ENCODE results near the gene SEMA3F.
"Not testable (repeated sequence)": the region's sequence is repeated elsewhere in the genome, so short reads cannot be mapped to it uniquely, and the experiment has no call there.

Gene SEMA3F

DNA sequence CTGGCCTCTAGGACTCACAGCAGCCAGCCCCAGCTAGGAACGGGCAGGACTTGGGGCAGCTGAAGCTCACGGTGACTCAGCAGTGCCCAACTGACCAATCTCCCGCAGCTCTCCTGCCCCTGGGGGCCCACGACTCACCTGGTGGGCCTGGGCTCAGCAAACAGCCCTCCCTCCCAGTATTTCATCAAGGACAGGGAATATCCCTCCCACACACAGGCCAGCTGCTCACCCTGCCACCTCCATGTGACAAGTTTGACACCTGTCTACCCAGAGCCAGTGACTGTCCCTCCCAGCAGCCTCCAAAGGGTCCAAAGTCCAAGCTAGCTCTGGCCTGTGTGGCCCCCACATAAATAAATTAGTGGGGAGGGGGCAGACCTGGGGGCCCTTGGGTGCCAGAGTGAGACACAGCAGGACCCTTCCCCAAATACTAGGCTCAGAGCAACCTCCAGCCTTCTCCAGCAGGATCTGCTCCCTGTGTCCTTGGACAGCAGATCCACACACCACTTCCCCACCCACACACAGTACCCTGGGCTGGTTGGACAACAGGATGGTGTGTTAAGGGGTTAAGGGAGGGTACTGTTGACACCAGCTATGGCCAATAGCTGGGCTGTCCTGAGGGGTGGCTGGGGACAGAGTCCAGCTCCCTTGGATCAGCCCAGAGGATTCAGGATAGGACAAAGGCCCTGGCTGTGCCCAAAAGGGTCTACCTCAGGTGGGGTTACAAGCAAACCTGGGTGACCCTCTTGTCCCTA is 40.6 kb downstream of the SEMA3F start:
- no peak for DNase-seq

GRCh38 chr3:50196253-50196801 is 41.2 kb downstream of the SEMA3F start:
- DNase-seq: no peak

- no peak for DNase-seq
Measured at GRCh38 chr3:50201573-50202315, 46.6 kb downstream of the SEMA3F start.

DNA sequence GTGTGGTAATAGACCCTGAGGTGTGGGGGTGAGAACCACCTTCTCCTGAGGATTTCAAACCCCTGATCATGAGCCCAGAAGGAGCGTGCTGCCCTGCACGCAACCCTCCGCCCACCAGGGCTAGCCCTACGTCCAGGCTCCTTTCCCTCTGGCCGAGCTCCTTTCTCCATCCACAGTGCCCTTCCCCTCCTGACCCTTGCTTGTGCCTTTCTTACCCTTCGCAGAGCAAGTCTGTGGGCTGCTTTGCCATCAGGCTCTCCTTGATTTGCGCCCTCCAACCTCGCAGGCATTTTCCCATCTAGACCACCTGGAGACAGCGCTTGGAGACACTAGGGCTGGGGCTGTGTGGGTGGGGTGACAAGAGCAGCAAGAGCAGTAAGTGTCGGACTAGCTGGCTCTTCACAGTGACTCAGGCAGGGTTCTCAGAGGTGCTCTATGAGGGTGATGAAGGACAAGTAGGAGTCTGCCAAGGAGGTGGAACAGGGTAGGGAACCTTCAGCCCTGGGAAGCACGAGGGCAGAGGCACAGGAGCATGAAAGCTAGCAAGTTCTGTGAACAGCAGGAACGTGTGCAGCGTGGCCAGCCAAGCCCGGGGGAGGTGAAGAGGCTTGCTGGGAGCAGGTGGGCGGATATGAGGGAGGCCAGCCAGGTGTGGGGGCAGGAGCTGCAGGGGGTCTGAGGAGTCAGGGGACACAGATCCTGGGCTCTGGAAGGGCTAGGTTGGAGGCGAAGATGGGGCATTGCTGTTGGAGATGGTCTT is 47.4 kb downstream of the SEMA3F start:
- DNase-seq: no peak

- DNase-seq: no peak
Measured at GRCh38 chr3:50203113-50203808, 48.1 kb downstream of the SEMA3F start.

- DNase-seq: no peak
Measured at GRCh38 chr3:50203809-50204803, 49.0 kb downstream of the SEMA3F start.

- DNase-seq: no peak
Measured at GRCh38 chr3:50204804-50205412, 49.8 kb downstream of the SEMA3F start, which contains the start of gene SLC38A3. SLC38A3 (plus strand) TSS chr3:50205271; CDS start chr3:50214200, 8,929 bp downstream.

DNA sequence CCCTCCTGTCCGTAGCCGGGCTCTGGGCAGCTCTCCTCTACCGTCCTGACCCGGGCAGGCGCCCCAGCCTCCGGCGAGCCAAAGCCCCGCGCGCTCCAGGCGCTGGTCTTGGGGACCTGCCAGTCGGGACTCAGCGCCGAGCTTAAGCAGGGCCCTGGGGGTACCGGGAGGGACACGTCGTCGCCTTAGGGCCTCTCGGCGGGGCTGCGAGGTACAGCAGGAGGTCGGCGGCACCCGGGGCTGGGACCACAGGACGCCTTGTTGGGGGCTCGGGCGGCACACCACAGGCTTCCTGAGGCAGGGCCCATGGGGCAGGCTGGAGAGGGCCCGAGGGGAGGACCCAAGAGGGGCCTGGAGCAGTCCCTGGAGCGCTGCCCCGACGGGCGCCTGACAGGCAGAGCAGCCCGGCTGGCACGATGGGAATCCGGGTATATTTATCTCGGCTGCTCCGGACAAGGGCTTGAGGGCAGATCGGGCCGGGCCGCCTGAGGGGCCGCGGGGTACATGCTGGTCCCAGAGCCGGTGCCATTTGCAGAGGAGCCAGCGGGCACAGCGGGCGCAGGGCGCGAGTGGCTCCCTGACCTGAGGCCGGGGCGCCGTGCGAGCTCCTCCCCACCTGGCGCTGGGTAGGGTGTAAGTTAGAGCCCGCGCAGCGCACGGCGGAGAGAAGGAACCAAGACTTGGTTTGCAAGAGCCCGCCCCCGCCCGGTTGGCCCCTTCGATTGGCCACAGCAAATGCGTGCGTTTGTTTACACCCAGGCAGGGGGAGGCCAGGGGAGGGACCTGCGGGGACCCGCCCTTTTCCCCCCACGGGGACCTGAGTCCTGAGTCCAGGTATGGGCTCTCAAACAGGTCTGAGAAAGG is 50.5 kb downstream of the SEMA3F start:
- peak; percentile 24 for DNase-seq

GRCh38 chr3:50207359-50208042 is 52.4 kb downstream of the SEMA3F start:
- no peak for DNase-seq

DNA sequence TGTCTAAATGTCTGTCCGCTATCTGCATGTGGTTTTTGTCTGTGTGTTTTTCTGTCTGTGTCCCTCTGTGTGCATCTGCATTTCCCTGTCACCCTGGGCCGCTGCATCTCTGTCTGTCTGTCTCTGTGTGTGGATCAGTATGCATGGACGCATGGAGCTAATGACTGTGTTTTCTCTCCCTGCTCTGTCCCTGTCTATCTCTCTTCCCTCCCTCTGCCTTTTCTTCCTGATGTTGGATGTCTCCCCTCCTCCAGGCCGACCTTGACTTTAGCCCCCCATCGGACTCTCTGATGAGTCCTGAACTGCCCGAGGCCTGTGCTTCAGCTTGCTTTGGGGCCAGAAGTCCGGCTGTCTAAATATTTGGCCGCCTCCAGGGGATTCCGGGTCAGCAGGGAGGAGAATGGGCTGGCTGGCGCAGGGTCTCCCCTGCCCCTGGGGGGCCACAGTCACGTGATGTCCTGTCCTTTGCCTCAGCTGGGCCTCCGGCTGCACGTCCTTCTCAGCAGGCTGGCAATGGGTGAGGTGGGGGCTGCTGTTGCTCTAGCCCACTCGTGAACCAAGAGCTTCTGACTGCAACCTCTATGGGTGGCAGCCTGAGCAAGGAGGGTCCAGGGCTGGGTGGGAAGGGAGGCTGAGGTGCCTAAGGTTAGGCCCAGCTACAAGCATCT is 53.7 kb downstream of the SEMA3F start:
- no peak for DNase-seq

DNA sequence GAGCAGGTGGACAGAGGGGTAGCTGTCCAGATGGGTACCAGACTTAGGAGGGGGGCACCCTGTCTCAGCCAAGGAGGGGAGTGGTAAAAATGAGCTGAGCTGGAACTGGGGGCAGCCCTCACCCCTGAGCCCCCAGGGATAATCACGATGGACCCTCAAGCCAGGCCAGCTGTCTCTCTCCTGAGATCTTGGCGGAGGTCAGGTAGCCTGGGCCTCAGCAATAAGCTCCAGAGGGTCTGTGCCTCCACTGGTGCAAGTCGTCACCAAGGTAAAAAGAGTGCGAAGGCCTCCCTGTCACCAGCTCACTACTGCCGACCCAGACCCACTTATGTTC is 55.0 kb downstream of the SEMA3F start:
- DNase-seq: no peak

DNA sequence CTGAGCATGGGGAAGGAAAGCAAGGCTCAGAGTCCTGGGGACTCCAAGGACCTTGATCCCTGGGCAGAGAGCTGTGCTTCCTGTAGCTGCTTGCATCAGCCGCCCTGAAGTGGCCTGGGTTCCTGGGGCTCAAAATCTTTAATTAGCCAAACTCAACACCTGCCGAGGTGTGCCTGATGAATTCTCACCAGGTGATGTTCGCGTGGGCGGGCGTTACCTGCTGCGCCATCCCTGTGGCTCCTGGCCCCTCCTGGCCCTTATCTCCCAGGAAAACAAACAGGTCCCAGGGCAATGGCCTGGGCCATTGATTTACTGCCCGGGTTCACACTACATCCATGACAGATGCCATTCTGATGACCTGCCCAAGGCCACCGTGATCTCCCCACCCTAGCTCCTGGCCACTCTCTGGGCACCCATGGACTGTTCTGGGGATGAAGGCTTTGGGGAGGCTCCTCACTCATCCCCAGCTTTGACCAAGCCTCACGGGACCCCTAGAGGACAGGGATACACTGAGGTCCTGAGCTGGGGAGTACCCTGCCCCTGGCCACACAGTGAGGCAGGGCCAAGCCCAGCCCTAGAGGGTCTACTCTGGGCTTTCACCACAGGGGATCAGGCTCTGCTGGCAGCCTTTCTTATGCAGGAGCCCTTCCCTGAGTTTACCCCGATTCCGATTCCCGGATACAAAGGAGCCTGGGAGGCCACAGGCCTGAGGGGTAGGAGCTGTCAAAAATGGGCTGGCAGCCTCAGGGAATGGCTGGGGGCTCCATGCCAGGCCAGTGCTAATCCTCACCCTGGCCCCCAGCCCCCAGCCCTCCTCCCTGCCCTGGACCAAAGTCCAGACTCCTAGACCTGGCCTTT is 55.6 kb downstream of the SEMA3F start:
- no peak for DNase-seq

DNA sequence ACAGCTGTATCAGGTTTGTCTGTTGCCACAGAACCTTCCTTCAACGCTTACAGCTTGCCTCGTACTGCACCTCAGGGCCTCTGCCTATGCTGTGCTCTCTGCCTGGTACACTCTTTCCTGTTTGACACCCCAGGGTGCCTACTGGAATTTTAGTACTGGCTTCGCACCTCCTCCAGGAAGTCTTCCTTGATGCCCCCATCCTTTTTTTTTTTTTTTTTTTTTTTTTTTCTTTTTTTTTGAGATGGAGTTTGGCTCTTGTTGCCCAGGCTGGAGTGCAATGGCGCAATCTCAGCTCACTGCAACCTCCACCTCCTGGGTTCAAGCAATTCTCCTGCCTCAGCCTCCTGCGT is 56.2 kb downstream of the SEMA3F start:
- not testable (repeated sequence) for DNase-seq

DNA sequence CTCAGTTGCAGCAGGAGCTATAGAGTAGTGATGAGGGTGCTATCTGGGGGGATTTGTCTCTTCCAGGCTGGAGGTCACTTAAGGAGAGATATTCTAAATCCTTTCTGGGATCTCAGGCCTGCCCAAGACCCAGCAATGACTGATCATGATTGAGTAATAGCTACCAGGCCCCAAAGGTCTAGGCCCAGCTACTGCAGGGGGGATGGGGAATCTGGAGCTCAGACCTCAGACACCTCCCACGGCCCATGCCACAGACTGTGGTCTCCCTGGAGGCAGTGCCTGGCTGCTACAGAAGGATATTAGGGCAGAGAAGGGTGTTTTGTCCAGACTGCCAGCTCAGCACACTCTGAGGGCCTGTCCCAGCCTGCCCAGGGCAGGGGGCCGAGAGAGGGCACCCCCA is 56.8 kb downstream of the SEMA3F start:
- peak; percentile 52 for DNase-seq

DNA sequence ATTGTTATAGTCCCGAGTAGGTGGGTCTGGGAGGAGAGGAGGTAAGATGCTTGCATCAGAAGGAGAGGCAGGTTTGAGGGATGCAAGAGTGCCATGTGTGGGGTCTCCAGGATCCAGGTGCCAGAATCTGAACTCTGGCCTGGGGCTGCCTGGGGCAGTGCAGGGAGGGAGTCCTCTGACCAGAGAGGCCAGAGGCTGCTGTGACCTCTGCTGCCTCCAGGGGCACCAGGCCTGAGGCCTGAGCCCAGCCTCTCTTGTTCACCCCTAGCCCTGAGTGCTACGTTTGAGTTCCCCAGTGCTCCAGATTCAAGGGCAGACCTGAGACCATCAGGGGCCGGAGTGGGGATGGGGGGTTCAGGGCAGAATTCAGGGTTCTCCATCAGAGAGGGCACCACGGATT is 57.4 kb downstream of the SEMA3F start:
- DNase-seq: no peak

DNA sequence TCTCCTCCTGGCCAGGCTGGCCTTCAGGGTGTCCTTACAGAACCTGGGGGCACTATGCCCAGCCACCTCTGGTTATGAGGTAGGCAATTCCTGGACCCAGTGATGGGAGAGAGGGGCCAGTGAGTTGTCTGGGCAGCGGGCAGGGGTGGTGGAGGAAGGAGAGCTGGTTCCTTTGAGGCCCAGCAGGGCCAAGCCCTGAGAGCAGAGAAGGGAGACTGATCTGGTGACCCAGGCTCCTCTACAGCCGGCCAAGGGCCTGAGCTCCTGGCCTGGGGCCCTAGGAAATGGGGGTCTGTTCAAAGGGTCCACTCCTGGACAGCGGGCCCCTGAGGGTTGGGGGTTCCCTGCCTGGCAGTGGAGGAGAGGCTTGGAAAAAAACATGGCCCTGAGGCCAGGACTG is 57.8 kb downstream of the SEMA3F start:
- DNase-seq: no peak

DNA sequence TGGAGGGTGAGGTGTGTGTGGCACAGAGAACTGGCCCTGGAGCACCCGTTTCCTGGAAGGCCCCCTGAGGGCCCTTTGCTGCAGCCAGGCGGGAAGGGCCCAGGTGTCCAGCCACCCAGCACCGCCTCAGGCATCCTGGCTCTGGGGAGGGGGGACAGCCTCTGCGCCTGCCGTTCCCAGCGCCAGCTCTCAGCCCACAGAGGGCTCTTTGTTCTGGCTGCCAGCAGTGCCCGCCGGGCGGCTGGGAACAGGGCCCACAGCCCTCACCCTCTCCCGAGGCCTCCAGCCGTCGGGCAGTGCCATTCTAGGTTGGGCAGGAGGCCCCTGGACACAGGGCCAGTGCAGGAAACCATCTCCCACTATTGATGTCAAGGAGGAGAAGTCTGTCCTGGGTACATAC is 58.2 kb downstream of the SEMA3F start:
- no peak for DNase-seq

- DNase-seq: no peak
Measured at GRCh38 chr3:50214824-50215223, 59.7 kb downstream of the SEMA3F start.
